Fibroblast of skin of abdomen (primary cell): ENCODE data around the gene CCDC102A.

Experiments used
- DNase-seq: peaks from one replicate; pipeline ENCODE4 v3.0.0-alpha.2; 2013

The CCDC102A gene

GRCh38 chr16:57517397-57518367 is 18.7 kb downstream of the CCDC102A start:
- no peak for DNase-seq

- DNase-seq: no peak
Observed at GRCh38 chr16:57516773-57517172, 19.6 kb downstream of the CCDC102A start.

- no peak for DNase-seq
Observed at GRCh38 chr16:57516176-57516725, 20.1 kb downstream of the CCDC102A start.

GRCh38 chr16:57514791-57515600 is 21.4 kb downstream of the CCDC102A start:
- DNase-seq: no peak

- no peak for DNase-seq
Observed at GRCh38 chr16:57514371-57514770, 22.0 kb downstream of the CCDC102A start.

- peak; percentile 55 for DNase-seq
Observed at GRCh38 chr16:57513371-57514102, 22.8 kb downstream of the CCDC102A start.

GRCh38 chr16:57512296-57513001 is 23.9 kb downstream of the CCDC102A start:
- DNase-seq: no peak

- no peak for DNase-seq
Observed at GRCh38 chr16:57510016-57510871, 26.1 kb downstream of the CCDC102A start.

GRCh38 chr16:57509231-57509923 is 27.0 kb downstream of the CCDC102A start:
- no peak for DNase-seq

- DNase-seq: no peak
Observed at GRCh38 chr16:57508035-57508425, 28.3 kb downstream of the CCDC102A start.

GRCh38 chr16:57507136-57508034 is 29.0 kb downstream of the CCDC102A start:
- no peak for DNase-seq

GRCh38 chr16:57505169-57505568 is 31.2 kb downstream of the CCDC102A start:
- DNase-seq: no peak

- no peak for DNase-seq
Observed at GRCh38 chr16:57504491-57504890, 31.9 kb downstream of the CCDC102A start.

- no peak for DNase-seq
Observed at GRCh38 chr16:57504001-57504400, 32.4 kb downstream of the CCDC102A start.

- DNase-seq: no peak
Observed at GRCh38 chr16:57503366-57503765, 33.0 kb downstream of the CCDC102A start.

- DNase-seq: no peak
Observed at GRCh38 chr16:57502048-57502775, 34.2 kb downstream of the CCDC102A start.

GRCh38 chr16:57501492-57501891 is 34.9 kb downstream of the CCDC102A start:
- DNase-seq: no peak

GRCh38 chr16:57500578-57501111 is 35.7 kb downstream of the CCDC102A start:
- DNase-seq: no peak
